Stimulated activated naive CD4-positive, alpha-beta T cell treated with Interleukin-2 at 50 U/mL for 16 hours (primary cell): ENCODE measurements around the gene ZNF711.
"Not testable (repeated sequence)": the region's sequence is repeated elsewhere in the genome, so short reads cannot be mapped to it uniquely, and the experiment has no call there.

Experiments used
- DNase-seq: peaks from one replicate; lab custom pipeline; 2025; lab: John Stamatoyannopoulos, UW

ZNF711 gene

DNA sequence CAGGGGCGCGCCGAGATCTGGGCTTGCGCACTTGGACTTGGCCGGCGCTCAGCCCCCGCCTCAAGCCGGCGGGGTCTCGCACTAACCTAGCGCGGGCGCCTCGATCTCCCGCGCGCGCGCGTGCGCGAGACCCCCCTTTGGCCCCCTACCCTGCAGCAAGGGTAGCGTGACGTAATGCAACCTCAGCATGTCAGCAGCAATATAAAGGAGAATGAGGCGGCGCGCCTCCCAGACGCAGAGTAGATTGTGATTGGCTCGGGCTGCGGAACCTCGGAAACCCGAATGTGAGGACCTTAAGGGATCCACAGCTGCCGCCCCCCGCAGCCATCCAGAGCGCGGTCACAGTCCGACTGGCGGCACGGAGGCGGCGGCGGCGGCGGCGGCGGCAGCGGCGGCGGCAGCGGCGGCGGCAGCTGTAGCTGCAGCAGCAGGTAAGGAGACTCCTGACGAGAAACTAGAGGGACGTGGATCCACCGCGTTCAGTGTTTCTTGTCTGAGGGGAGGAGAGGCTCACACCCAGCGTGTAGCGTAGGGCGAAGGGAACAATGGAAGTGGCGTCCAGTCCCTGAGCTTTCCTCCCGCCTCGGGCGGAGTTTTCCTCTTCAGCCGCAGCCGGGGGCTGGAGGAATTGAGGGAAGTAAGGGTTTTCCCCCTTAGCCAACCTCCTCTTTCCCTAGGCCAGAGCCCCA lies at the start of gene ZNF711, which contains the start of gene SATL1:
Gene ZNF711 (plus strand): TSS at position 231 of the 689 bp plus-strand sequence. CDS start 3,582 bp downstream, outside the sequence.
Gene SATL1 (minus strand): TSS at position 19 of the 689 bp plus-strand sequence. CDS start 134,811 bp downstream, outside the sequence.
- DNase-seq, result no peak

DNA sequence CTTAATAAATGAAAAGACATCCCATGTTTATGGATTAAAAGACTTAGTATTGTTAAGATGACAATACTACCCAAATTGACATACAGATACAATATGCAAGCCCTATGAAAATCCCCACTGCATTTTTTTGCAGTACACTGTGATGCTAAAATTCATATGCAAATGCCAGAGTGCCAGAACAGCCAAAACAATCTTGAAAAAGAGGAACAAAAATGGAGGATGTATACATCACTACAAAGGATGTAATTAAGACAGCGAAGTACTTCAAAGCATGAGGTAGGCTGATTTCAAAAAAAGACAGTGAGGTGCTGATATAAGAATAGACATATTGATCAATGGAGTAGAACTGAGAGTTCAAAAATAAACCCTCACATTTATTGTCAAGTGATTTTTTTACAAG lies 47.5 kb upstream of the ZNF711 start:
- no peak for DNase-seq

DNA sequence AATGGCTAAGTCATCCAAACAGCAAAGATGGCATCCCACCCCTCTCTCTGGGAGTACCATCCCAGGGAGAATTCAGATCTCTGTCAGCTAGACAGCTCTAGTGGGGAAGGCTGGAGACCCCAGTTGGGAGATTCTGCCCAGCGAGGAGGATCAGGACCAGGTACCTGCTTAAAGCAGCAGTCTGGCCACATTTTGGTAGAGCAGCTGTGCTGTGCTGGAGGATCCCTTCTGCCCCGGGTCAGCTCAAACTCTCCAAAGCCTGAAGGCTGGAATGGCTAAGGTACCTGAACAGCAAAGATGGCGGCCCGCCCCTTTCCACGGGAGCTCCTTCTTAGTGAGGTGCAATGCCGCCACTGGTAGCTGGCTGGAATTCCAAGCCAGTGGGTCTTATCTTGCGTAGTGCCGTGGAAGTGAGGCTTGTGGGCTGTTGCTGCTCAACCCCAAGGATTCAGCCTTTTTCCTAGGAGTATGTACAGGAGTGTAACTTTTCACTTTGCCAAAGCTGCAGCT lies 40.3 kb upstream of the ZNF711 start:
- DNase-seq, result no peak

DNA sequence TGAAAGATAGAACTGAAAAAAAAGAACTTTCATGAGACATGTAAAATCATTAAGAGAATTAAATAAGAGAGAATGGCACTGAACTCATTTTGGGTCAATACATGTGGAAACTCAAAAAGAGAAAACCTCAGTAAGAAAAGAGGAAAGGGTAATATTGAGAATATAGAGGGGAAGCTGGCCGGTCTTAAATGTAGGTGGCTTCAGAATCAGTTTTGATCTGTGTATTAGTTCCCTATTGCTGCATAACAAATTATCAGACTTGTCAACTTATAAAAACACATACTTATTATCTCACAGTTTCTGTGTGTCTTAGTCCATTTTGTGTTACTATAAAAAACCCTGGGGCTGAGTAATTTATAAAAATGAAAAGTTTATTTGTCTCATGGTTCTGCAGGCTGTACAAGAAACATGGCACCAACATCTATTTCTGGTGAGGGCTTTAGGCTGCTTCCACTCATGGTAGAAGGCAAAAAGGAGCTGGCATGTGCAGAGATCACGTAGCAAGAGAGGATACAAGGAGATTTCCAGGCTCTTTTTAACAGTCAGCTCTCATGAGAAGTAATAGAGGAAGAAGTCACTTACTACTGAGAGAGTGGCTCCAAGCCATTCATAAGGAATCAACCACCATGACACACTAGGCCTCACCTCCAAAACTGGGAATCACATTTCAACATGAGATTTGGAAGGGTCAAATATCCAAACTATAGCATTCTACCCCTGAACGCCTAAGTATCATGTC lies 29.8 kb upstream of the ZNF711 start:
- no peak for DNase-seq

DNA sequence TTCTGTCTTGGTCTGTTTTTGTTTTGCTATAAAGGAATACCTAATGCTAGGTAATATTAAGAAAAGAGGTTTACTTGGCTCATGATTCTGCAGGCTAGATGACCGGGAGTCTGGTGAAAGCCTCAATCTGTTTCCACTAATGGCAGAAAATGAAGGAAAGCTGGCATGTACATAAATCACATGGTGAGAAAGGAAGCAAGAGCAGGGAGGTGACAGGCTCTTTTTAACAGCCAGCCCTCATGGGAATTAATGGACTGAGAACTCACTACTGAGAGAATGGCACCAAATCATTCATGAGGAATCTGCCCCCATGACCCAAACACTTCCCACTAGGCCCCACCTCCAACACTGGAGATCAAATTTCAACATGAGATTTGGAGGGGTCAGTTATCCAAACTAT lies 27.8 kb upstream of the ZNF711 start:
- no peak for DNase-seq

DNA sequence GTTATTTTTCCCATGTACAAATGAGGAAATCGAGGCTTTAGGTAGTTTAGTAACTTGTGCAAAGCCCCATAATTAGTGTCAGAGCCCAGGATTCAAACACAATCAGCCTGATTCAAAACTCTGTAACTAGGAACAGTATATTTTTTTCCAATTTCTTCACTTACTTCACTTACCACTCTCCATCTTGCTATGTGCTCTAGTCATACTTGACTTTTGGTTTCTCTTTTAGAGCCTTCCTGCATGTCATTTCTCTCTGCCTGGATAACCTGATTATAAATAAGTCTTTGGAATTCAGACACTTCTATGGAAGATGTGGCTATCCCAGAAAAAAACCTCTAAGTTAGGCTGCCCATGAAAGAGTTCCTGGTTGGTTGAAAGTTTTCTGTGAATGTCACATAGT lies 22.4 kb upstream of the ZNF711 start:
- no peak for DNase-seq

DNA sequence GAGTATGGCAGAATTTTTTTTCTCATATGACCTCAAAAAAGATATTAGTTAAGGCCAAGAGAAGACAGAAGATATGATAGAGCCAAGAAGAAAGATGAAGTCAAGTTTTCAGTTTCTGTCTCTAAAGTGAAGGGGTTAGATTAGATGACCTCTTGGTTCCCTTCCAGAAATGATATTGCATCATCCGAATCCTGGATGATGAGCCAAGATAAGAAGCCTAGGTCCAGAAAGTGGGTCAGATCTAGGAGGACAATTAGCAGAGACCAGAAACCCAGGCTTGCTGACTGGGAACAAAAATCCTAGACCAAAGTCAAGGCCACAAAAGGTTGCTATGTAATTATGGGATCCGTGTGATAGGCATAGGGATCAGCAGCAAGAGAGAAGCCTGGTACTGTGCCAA lies 20.4 kb upstream of the ZNF711 start:
- no peak for DNase-seq

DNA sequence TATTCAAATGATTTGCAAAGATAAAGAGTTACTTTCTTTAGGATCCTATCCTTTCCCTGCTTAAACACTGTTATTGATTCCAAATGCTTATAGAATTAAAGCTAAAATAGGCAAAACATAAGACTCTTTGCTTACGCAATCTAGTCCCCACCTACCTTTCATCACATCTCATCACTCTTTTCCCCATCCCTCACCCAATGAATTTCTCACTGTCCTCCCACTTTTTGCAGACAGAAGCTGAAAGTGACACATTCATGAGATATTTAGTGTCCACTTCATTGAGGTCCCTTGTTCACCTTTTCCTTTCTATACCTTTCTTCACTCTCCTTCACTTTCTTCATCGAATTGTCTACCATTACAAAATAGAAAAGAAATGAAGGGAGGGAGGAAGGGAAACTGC lies 636 bp upstream of the ZNF711 start:
- no peak for DNase-seq

DNA sequence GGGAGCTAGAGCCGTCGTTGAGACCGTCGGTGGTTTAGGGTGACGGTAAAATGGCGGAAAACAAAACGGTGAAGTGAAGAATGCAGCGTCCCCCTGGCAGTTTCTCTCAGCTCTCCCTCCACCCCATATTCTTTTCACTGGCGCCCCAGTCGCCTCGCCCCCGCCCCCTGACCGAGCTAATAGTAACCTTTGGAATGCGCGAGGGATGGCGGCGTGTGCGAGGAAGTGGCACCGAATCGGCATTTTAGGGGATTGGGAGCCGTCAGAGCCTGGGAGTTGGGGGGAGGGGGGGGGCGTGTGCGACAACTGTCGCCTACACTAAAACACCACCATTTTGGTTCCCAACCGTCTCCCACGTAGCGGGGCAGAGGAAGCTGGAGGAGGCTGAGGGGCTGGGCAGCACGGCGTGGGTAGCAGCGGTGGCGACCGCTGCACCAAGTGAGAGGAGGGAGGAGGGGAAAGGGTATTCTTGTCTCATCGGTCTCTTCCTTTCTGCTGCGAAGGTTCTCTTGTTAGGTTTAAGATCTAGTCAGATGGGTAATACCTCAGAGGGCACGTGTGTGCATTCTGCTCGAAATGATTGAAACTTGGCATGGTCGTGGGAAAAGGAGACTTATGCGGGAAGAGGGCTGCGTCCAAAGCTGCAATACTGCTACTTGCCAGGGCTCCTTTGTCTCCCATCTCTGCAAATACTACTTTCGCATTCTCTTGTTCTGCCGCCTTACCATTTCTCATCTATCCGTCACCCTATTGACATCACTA lies 840 bp downstream of the ZNF711 start:
- DNase-seq, result no peak

DNA sequence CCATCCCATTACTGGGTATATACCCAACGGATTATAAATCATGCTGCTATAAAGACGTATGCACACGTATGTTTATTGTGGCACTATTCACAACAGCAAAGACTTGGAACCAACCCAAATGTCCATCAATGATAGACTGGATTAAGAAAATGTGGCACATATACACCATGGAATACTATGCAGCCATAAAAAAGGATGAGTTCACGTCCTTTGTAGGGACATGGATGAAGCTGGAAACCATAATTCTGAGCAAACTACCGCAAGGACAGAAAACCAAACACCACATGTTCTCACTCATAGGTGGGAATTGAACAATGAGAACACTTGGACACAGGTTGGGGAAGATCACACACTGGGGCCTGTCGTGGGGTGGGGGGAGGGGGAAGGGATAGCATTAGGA lies 41.5 kb downstream of the ZNF711 start:
- DNase-seq, result not testable (repeated sequence)

DNA sequence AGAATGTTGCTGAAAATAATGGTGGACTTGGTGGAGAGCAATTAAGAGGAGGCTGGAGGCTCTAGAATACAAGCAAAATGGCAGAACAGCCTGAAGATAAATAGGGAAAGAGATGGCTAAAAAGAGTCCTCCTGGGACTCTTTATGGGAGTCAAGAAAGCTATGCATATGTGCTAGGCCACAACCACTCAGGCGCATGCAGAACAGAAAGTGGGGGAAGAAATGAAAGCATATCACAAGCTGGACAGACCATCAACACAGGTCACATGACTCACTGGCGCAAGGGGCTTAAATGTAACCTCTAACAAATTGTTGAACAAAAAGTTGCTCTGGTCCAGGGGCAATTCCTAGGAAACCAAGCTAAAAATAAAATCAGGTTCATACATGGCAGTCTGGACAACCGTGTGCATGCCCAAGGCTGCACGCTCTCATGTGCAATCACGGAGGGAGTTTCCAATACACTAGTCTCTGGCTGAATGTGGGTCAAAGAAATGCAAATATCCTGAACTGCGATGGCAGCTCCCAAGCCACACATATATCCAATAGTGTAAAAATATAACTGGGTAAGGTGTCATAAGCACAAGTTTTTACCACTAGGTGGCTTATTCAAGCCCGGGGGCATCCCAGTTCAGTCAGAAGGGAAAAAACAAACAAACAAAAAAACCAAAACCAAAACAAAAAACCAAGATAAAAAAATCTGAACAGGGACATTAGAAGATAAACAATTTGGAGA lies 45.4 kb downstream of the ZNF711 start:
- no peak for DNase-seq

DNA sequence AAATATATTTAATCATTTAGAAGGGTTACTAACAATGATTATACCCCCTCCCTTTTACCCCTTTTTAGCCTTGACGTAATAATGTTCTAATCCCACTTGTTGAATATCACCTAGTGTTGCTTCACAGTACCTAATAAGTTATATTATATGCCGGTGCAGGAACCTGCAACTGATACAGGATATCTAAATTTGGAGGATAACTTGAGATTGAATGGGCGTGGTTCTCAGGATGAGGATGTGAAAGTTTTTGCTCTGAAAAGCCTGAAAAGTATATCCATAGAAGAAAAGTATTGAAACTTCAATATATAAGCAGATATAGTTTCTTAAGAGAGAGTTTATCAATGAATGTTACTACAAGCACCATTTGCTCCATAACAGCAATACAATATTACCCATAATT lies 59.8 kb downstream of the ZNF711 start:
- DNase-seq, result no peak

DNA sequence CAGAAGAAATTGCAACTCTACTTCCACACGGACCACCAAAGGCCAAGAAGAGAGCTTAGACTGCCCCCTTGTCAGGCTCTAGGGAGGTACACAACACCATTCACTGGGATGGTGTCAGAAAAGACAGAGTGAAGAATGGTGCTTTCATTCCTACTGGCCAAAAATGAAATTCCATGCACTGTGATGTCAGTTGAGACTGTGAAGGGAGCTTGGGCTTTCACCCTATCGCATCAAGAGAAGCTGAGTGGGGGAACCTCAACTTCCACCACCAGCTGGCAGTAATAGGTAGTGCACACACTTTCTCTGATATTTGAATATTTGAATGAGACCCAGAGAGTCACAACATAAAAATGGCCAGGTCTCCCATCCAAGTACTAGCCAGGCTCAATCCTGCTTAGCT lies 65.9 kb downstream of the ZNF711 start:
- DNase-seq, result no peak

DNA sequence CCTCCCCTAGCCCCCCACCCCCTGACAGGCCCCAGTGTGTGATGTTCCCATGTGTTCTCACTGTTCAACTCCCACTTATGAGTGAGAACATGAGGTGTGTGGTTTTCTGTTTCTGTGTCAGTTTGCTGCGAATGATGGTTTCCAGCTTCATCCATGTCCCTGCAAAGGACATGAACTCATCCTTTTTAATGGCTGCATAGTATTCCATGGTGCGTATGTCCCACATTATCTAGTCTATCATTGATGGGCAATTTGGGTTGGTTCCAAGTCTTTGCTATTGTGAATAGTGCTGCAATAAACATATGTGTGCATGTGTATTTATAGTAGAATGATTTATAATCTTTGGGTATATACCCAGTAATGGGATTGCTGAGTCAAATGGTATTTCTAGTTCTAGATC lies 67.6 kb downstream of the ZNF711 start:
- DNase-seq, result not testable (repeated sequence)
